ENCODE data around the gene NADK.
A peak's percentile ranks its signal among the peaks of the same experiment; 100 is the strongest.

- TF ChIP-seq CTCF (IDR thresholded peaks at IDR 0.05) (peak in 3 of 4 experiments; percentile 17 to 33 (median 24)), POLR2AphosphoS5 (IDR thresholded peaks at IDR 0.05) (no peak), POLR2A (IDR thresholded peaks at IDR 0.05) (no peak)
Observed at GRCh38 chr1:1788646-1789431, 10.6 kb upstream of the NADK start.

Data from prostate gland (tissue), 2 donors.